Body of pancreas (tissue), 4 donors: Measurements from ENCODE around the gene TXLNA.

ENCODE experiments used
- CTCF ChIP-seq, 7 experiments: fragments of 450-650 bp in 4 of 7; fragments of 200-600 bp in 3 of 7; sonication (generic) in 3 of 7; IDR thresholded peaks; one replicate each; pipeline ENCODE4 v1.5.1; 2016 to 2019; ENCODE audit warnings: antibody characterized with exemption in 7 of 7
- POLR2A ChIP-seq, 3 donors: fragments of 450-650 bp; IDR thresholded peaks; one replicate each; pipeline ENCODE4 v1.6.1; 2016; ENCODE audit warnings: antibody characterized with exemption in 3 of 3, mild to moderate bottlenecking in 2 of 3

- TF ChIP-seq CTCF (IDR thresholded peaks at IDR 0.05) (no peak), POLR2A (IDR thresholded peaks at IDR 0.05) (no peak)
Observed at GRCh38 chr1:32199043-32199716, 19.7 kb downstream of the TXLNA start.
